ENCODE data around the gene TMEM106C.

The TMEM106C gene

DNA sequence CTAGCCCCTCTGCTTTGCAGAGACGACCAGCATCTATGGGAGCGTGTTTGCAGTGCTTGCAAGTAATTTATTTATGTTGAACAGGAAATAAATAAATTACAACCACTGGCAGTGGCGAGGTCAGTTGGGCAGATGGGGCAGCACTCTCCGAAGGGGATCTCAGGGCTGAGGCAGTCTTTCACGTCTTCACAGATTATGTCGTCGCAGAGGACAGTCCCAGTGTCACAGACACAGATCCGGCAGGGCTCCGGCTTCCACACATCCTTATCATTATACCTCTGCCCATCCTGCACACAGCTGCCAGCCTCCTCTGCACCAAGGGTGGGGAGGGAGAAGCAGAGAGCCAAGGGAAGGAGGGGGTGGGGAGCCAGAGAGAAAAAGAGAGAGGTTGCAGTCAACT, 36.4 kb downstream of the TMEM106C start:
- no peak for DNase-seq

DNA sequence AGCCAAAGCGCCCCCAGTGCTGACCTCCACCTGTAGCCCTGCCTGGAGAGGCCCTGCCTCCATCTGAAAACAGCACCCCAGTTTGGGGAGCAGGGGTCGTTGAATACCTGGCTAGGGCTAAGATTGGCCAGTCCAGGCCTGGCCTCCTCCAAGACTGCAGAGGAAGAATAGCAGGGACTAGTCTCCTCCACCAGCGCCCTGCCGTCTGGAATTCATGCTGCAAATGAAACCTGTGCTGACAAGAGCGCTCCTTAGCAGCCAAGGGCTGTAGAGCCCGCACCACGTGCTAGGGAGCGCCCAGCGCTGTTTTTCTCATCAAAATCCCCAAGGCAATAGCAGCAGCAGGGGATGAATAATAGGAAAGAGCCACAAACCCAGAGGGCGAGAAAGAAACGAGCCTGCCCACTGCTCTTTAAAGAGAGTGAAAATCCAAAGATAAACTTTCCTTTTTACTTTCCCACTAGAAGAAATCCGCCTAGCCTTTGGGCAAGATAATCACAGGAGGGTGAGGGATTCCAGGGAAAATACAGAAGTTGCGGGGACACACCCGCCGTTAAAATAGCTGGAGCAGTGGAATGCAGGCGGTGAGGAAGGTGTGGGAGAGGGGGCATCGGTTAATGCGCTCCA, 37.6 kb downstream of the TMEM106C start:
- DNase-seq: no peak

- no peak for DNase-seq
Measured at GRCh38 chr12:48001505-48002413, 38.4 kb downstream of the TMEM106C start.

- DNase-seq: no peak
Measured at GRCh38 chr12:48002414-48002730, 39.0 kb downstream of the TMEM106C start.

DNA sequence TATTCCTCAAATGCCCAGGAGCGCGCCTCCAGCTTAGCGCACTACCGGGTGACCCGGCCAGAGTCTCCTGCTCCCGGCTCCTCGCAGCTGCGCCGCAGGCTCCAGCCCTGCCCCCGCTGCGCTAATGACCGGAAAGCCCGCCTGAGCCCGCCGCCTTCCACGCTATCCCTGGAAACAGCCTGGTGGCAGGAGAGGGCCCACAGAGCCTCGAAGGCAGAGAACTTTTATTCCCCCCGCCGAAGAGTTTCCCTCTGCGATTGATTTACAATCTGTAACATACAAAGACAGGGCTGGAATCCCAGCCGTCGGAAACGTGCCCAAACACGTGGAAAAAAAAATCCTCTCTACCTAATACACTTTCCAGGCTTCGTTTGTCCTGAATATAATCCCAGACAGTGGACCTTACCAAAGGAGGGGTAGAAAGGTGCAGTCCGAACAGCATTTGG, 39.4 kb downstream of the TMEM106C start:
- no peak for DNase-seq

DNA sequence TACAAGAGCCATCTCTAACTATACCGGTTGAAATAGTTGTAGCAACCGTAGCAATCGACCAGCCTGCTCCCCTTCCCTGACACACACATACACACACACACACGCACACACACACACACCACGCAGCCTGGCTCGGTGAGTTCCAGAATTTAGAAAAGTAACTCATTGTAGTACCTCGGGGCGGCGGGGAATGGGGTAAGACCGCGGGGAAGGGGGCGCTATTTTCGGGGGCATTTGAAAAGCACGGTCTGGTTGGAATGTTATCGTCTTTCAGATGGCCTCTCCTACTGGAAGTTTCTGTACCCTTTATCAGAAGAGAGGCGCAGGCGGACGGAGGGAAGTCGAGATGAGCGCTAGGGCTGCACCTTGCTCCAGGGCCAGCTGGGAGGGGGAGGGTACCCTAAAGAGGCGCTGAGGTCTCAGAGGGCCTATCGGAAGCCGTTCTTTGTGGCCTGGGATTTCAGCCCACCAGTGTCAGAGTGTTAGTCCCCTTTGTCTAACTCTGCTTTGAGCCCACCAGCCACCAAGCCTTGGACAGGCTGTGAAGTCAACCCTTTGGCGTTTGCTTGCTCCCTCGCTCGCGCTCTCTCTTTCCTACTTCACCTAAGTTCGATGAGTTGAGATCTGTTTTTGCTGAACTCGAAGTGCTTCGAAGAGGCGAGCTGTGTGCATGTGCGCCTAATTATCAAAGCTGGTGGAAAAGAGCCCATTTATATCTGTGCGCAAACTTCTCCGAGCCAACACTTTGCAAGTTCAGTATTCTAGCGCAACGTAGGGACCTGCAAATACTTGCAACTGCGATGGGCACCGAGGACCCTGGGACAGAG, 40.0 kb downstream of the TMEM106C start:
- DNase-seq: no peak

DNA sequence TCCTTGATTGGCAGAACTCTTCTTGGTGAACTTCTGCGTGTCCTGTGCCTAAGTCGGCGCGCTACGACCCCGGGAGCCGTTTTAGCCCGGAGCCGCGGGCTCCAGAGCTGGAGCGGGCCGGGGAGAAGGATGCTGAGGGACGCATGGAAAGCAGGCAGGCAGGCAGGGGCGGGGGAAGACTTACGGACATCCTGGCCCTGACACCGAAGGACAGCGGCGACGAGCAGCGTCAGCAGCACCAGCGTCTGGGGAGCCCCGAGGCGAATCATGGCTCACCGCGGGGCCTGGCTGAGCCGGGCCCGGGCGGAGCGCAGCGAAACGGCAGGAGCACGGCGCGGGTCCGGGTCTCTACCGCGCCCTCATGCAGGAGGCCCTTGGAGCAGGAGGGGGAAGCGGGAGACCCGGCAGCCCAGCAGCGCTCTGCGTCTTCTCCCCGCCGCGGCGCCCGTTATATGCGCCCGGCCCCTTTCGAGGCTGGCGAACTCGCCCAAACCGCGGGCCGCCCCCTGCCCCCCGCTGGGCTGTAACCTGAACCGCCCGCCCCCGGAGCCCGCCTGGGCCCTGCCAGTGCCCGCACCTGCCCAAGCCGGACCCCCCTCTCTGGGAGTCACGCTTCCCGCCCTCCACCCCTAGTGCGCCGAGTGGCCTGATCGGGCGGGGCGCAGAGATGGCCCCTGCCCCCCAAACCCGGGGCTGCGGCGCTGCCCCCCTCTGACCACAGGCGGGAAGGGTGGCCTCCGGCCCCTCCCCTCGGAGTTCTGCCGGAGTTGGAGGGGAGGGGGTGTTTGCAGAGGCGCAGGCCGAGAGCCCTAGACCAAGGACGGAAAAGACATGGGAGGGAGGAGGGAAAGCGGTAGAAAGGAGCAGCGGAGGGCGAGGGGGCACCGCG, 40.9 kb downstream of the TMEM106C start, which contains the start of gene COL2A1:
TSS of gene COL2A1 (minus strand) at position 424 of the 889 bp plus-strand sequence. CDS start at position 269, 155 bp downstream.
- peak; percentile 18 for DNase-seq

DNA sequence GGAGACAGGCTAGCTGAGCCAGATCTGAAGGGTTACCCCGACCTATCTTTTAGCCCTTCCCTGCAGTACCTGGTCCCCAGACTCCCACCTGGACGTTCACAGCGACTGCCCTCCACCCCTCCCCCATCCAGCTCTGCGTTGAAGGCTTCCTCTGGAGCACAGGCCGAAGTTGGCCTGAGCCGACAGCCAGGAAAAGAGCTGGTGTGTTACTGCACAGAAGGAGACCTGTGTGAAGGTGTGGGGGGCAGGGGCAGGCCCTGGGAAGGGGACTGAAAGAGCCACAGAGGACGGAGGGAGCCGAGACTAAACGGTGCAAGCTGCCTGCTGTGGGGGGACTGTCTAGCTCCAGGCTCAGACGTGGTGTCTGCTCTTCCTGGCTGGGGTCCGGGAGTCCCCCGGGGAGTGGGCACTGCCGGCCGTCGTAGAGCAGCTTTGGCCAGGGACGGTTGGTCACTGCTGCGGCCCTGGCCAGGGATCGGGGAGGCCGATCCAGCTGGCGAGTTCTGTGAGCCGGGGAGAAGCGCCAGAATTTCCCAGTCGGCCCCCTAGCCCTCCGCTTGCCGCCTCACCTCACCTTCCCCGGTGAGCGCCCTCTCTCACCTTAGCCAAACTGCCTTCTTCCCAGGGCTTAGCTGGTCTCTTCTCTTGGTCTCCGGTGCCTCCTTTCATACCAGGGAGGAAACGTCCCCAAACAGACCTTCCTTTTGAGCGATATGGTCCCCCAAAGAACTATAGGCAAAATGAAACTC, 41.8 kb downstream of the TMEM106C start:
- no peak for DNase-seq

DNA sequence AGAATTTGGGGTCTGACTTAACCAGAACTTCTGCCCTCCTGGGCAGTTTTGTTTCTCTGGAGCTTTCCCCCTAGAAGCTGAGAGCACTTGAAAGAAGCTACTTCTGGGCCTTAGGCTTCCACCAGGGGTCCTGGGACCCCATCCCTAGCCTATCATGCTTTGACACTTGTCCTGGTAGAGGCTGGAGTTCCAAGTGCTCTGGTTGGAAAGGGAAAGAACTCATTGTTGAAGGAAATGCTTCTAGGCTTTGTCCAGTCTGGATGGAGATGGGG, 42.3 kb downstream of the TMEM106C start:
- DNase-seq: no peak

DNA sequence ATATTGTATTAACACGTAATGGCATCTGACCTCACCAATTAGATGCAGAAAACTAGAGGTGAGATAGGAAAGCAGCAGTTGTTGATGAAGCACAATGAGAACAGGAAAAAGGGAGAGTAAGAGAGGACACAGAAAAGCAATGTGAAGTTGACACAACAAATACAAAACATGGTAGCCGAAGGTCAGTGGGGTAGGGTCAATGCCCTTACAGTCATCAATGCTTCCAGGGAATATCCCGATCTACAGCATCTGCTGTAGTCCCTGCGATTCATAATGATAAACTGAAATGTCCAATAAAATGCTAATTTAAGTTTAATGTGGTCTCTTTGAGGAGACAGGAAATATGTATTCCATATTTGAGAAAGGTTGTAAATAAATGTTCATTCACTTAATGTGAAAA, 43.8 kb downstream of the TMEM106C start:
- DNase-seq: no peak

GRCh38 chr12:48008349-48008748, 45.0 kb downstream of the TMEM106C start:
- DNase-seq: no peak

GRCh38 chr12:48008950-48009349, 45.6 kb downstream of the TMEM106C start:
- DNase-seq: no peak

DNA sequence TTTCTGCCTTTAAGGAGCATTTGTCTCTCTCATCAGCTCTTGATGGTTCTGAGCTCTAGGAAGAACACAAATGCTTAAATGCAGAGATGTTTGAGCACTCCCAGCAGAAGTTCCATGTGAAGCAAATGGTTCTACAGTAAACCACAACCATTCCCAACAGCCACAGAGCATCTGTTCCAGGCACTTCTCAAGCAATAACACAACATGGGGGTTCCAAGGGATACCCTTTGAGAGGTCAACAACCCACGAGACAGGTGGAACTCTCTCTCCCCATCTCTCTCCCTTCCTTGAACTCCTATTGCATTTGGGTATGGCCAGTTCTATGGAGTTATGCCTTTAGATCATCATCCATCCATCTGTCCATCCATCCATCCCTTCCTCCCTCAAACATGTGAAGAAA, 46.1 kb downstream of the TMEM106C start:
- DNase-seq: no peak

GRCh38 chr12:48010366-48010970, 47.1 kb downstream of the TMEM106C start:
- no peak for DNase-seq

GRCh38 chr12:48012070-48012469, 48.7 kb downstream of the TMEM106C start:
- DNase-seq: no peak

DNA sequence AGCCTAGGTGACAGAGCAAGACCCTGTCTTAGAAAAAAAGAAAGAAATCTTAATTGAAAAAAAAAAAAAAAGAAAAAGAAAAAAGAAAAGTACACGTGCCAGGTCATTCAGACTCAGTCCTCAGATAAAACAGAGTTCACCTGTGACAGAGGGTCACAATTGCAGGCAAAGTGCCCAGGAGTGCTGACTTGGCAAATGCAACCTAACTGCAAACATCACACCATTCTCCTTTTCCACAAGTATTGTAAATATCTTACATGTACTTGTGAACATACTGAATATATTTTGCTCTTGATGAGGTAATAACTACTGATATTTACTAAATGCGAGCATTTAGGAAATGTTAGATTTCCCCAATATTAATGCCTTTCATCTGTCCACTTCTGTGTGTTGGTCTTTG, 49.9 kb downstream of the TMEM106C start:
- DNase-seq: no peak

- DNase-seq: no peak
Measured at GRCh38 chr12:48015129-48015528, 51.7 kb downstream of the TMEM106C start.

GRCh38 chr12:48015954-48016353, 52.6 kb downstream of the TMEM106C start:
- no peak for DNase-seq

GRCh38 chr12:48016373-48017020, 53.1 kb downstream of the TMEM106C start:
- no peak for DNase-seq

GRCh38 chr12:48017496-48017895, 54.1 kb downstream of the TMEM106C start:
- no peak for DNase-seq
